ENCODE results near the gene CTSF.

- TF ChIP-seq CTCF (optimal IDR thresholded peaks at IDR 0.05 in 1 of 3, IDR thresholded peaks at IDR 0.05 in 1 of 3, conservative IDR thresholded peaks at IDR 0.05 in 1 of 3; ENCODE audit: extremely low read depth in 1 of 3, insufficient read depth in 2 of 3, low read length in 3 of 3) (no peak), EZH2 (IDR thresholded peaks at IDR 0.05; ENCODE audit: low read length) (no peak)
These were observed 17.5 kb downstream of the CTSF start for GRCh38 chr11:66550887-66551286.
